A673 (cell line): Measurements from ENCODE around the gene MGAT3.

Experiments
- CTCF ChIP-seq: fragments of 300-800, 200-600 bp; sonication (generic); conservative IDR thresholded peaks from 2 replicates; pipeline ENCODE4 v1.5.1; 2017; ENCODE audit warnings: low read depth, mild to moderate bottlenecking, antibody characterized with exemption, low read length, moderate library complexity, mixed read lengths
- EZH2 ChIP-seq: fragments of 200-600 bp; sonication (generic); IDR thresholded peaks from 2 replicates; pipeline ENCODE4 v1.6.1; 2017; ENCODE audit warnings: borderline replicate concordance, low read depth, mild to moderate bottlenecking, mixed read lengths, antibody characterized with exemption, low read length; ENCODE audit not compliant: poor library complexity, severe bottlenecking

DNA sequence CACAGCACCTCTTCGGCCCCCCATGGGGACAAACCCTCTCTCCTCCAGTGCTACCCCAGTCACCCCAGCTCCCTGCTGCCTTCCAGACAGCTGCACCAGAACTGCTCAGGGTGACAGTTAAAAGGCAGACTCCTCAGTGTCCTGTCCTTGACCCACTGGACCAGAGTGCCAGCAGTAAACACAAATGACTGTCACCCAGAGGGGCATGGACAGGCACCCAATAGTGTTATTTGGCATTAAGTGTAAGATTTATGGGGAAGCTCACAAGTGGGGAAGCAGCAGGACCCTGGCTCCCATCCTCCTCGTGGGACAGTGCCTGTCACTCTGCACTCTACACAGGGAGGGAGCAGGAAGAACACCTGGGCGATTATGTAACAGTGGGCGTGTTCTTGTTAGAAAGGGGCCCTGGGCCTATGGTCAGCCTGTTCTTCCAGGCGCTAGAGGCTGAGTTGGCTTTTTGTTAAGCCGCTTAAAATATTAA, 70.7 kb downstream of the MGAT3 start:
- TF ChIP-seq CTCF (no peak), EZH2 (no peak)
